ENCODE results near the gene RND1.
A peak's percentile ranks its signal among the peaks of the same experiment; 100 is the strongest.
"Not testable (repeated sequence)": the region's sequence is repeated elsewhere in the genome, so short reads cannot be mapped to it uniquely, and the experiment has no call there.

Gene RND1

DNA sequence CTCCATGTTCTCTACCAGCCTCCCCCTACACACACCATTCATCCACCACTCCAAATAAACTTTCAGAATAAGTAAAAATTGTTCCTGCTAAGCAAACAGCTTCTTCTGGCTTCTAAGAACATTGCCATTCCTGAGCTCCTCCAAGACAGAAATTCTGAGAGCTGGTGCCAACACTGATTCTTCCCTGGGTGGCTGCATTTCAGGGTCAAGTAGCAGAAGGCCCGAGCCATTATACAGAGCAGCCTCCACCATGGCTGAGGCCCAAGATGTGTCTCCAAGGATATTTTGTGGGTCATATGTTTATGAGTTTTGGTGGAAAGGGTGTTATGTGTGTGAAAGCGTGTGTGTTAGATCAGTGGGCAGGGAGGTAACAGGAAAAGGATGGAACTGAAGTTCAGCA, 3.5 kb upstream of the RND1 start:
- DNase-seq = no peak

DNA sequence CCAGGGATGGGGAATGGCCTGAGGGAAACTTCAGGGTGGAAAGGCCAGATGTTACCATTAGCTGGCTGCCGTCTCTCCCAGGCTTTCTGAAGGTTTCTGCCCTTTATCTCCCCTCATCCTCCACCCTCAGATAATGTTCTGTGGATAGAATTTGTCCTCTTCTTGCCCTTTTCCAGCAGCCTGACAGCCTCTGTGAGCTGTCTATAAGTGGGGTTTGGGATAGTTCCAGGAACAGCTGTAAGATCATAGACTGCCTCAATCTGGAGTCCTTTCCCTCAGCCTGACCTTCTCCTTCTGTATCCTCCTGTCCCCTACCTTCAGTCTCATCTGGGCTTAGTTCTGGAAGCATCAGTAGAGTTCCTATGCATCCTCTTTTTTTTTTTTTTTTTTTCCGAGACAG, 2.8 kb upstream of the RND1 start:
- no peak for DNase-seq

GRCh38 chr12:48866052-48866711, 512 bp upstream of the RND1 start:
- DNase-seq = no peak

DNA sequence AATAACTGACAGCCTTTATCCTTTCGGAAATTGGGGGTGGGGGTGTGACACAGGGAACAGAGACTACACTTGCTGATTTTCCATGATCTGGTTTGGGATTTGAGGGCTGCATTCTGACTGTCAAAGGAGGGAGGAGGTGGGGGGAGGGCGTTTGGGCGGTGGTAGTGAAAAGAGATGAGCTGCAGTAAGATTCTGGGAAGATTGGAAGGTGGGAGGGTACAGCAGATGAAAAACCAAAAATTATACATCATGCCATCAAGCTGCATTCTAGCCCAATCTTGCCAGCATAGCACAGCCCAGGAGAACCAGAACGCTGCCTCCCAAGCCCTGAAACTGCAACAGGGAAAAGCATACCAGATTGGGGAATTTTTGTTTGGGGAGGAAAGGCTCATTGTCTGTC, 2.4 kb downstream of the RND1 start:
- DNase-seq = no peak

DNA sequence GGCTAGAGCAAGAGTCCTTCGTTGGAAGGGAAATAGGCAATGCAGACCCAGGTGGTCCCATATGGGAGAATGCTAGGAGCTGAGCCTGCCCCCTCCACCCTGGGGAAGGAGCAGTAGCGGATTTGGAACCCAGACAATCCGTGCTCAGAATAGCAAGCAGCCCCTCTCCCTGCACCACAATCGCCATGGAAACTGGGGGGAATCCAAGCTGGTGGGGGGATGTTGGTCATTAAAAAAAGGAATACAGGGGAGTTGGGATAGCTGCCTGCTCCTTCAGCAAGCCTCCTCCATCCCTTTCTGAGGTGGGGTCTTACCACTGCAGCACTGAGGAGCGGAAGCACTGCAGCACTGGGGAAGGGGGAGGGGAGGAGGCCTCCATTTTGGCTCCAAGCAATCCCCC, 2.9 kb downstream of the RND1 start:
- no peak for DNase-seq

DNA sequence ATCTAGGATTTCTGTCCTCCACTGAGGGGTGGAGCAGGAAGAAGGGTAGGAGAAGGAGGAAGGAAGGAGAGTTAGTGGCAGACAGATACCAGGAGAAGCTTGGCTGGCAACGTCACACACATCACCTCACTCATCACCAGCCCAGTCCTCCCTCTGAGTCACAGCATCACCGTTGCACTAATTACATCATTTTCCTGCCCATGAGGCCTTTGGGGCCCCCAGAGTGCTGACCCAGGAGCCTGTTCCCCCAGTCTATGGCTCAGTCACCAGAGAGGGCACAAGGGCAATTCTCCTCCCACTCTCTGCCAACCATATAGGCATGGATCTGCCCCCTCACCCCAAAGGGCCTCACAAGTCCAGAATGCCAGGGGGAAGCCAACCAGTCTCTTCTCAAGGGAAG, 4.6 kb downstream of the RND1 start:
- no peak for DNase-seq

- DNase-seq = not testable (repeated sequence)
Observed at GRCh38 chr12:48860236-48860635, 5.4 kb downstream of the RND1 start.

- no peak for DNase-seq
Observed at GRCh38 chr12:48859607-48860006, 6.1 kb downstream of the RND1 start.

DNA sequence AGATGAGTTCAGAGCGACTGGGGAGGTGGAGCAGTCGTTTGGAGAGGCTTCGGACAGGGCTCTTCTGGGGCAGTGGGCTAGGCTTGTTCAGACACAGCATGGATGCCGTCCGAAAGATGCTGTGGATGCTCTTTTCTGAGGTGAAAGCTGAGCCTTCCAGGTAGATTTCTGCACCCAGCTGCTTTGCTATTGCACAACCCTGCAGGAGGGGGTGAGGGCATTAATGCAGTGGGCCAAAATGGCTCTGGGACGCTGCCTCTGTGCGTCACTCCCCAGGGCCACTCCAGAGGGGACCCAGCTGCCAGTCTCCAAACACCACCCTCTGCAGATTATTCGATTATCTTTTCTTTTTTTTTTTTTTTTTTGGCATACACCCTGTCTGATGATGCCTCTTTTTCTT, 7.6 kb downstream of the RND1 start:
- DNase-seq = no peak

DNA sequence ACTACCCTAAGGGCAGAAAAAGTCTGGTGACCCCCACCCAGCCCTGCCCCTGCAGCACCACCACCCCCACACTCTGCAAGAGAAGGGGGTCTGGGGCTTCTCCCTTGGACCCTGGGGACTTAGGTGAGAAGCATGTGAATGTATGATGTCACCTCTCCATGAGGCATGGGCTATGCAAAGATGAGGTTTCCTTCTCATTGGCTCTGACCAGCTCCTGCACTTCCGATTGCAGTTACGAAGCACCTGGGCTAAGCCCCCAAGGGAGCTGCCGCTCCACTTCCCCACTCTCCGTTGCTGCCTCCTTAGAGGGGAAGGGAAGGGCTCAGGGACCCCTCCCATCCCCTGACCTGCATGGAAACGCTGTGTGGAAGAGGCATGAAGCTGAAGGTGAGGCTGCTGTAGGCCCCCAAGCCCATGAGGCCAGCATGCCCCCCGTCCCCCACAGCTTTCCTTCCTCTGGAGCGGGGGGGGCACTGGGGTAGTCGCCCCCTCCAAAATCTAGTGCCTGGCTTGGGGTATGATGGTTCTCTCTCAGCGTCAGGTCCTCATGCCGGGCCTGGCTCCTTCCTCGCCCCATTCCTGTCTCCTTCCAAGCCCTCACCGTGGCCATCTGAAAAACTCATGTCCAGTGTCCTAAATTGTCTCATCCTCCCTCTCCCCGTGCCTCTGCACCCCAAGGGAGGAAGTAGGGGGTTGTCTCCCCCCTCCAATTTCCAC, 8.2 kb downstream of the RND1 start:
- no peak for DNase-seq

DNA sequence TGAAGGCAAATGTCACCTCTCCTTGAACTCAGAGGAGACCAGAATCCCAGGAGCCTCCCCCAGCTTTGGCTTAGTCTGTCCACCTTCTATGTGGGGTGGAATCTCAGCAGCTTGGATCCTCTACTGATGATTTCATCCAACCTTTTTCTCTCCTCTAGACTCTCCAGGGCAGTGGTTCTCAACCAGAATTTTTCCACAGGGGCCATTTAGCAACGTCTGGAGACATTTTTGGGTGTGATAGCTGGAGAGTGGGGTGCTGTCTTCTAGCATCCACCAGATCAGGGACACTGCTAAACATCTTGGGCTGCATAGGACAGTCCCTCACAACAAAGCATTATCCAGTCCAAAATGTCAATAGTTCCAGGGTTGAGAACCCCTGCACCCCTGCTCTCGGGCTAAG, 9.3 kb downstream of the RND1 start:
- no peak for DNase-seq

DNA sequence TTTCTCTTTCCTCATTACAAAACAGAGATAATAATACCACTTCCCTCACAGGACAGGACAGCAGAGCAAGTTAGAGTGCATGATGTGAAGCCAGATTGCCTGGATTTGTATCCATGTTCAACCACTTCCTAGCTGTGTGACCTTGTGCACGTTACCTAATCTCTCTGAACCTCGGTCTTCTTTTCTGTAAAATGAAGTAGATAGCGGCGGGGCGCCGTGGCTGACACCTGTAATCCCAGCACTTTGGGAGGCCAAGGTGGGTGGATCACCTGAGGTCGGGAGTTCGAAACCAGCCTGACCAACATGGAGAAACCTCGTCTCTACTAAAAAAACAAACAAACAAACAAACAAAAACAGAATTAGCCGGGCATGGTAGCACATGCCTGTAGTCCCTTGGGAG, 10.7 kb downstream of the RND1 start:
- not testable (repeated sequence) for DNase-seq

- no peak for DNase-seq
Observed at GRCh38 chr12:48854488-48854887, 11.2 kb downstream of the RND1 start.

- DNase-seq = peak; percentile 69
Observed at GRCh38 chr12:48852734-48853688, 12.7 kb downstream of the RND1 start.

- DNase-seq = peak; percentile 83
Observed at GRCh38 chr12:48851883-48852733, 13.6 kb downstream of the RND1 start, which contains the start of gene DDX23. TSS of gene DDX23 (minus strand) at chr12:48852163. CDS start at chr12:48845782, 6,381 bp downstream.

- DNase-seq = not testable (repeated sequence)
Observed at GRCh38 chr12:48842021-48842420, 23.6 kb downstream of the RND1 start.

GRCh38 chr12:48838048-48838447, 27.6 kb downstream of the RND1 start:
- DNase-seq = no peak

GRCh38 chr12:48832321-48833060, 33.2 kb downstream of the RND1 start:
- DNase-seq = no peak

- no peak for DNase-seq
Observed at GRCh38 chr12:48831257-48831656, 34.4 kb downstream of the RND1 start.

DNA sequence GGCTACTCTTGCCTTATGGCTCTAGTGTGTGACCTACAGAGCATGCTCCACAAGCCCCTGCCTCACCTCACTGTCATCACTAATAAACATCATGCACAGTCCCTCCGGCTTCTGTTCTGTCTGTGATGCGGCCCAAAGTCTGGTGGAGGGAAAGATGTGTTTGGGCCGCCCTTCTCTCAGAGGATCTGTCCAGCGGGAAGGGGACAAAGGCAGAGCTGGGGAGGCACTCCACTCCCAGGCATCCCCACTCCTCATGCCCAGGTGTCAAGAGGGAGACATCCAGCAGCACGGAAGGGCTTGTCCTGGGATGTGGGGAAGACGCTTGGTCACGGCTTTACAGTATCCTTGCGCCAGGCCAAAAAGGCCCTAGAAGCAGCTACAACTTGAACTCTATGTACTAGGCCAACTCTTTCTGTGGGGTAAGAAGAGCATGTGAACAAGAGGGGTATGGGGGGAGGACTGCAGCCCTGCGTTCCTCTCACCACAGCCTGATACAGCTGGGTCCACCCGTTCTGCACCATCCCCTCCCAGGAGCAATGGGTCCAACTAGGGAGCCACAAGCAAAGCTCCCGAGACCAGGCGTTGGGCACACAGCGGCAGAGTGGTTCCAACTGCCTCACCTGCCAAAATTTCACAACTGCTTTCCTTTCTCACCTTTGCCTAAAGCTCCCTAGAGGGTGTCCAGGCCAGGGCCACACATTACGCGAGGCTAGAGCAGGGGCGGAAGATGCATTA, 36.7 kb downstream of the RND1 start:
- DNase-seq = no peak

- no peak for DNase-seq
Observed at GRCh38 chr12:48828293-48828692, 37.4 kb downstream of the RND1 start.
